GM06990 (cell line): ENCODE data around the gene RERE.

Source experiments
- DNase-seq: peaks from one replicate; pipeline ENCODE4 v3.0.0-alpha.2; 2011; ENCODE audit not compliant: insufficient read length; ENCODE audit errors: extremely low read depth
- H3K27me3 ChIP-seq: replicated peaks from 2 replicates; pipeline ENCODE4 v1.6.0; 2011; ENCODE audit warnings: low read length; ENCODE audit not compliant: control insufficient read depth, insufficient read depth
- H3K36me3 ChIP-seq: 2 replicates; pipeline ENCODE4 v1.5.1; 2011; ENCODE audit warnings: low read length; ENCODE audit not compliant: control insufficient read depth, insufficient read depth
- H3K4me3 ChIP-seq: replicated peaks from 2 replicates; pipeline ENCODE4 v1.5.1; 2011; ENCODE audit warnings: low read depth, mild to moderate bottlenecking, control low read depth, low read length
- TF ChIP-seq, protein P1 (sequence below): IDR thresholded peaks from 2 replicates; pipeline ENCODE4 v1.5.1; 2011; ENCODE audit warnings: low read length, control low read depth, mild to moderate bottlenecking, inconsistent platforms; ENCODE audit not compliant: insufficient read depth, poor library complexity, severe bottlenecking

Gene RERE

DNA sequence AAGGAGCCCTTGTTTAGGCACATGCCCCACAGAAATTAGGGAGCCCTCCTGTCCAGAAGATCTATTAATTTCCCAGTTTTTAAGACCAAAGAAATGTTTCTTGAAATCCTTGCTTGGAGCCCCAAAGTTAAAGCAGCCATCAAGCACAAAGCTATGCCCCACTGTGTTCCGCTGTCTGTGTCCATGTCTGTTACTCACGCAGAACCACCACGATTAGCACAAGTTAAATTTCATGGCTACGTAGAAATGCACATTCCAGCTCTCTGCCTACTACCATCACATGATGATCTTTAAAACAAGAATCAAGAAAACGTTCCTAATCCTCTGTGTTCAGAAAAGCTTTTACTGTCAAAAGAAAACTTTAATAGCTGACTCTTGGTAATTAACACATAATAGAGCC is 238.5 kb downstream of the RERE start:
- DNase-seq, result no peak
- Histone ChIP-seq H3K36me3 (no peaks in the 10 kb centered on the region), H3K4me3 (no peak overlapping the region), H3K27me3 (no peaks in the 10 kb centered on the region)
- TF ChIP-seq, protein P1, sequence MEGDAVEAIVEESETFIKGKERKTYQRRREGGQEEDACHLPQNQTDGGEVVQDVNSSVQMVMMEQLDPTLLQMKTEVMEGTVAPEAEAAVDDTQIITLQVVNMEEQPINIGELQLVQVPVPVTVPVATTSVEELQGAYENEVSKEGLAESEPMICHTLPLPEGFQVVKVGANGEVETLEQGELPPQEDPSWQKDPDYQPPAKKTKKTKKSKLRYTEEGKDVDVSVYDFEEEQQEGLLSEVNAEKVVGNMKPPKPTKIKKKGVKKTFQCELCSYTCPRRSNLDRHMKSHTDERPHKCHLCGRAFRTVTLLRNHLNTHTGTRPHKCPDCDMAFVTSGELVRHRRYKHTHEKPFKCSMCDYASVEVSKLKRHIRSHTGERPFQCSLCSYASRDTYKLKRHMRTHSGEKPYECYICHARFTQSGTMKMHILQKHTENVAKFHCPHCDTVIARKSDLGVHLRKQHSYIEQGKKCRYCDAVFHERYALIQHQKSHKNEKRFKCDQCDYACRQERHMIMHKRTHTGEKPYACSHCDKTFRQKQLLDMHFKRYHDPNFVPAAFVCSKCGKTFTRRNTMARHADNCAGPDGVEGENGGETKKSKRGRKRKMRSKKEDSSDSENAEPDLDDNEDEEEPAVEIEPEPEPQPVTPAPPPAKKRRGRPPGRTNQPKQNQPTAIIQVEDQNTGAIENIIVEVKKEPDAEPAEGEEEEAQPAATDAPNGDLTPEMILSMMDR, result no peak

- Histone ChIP-seq H3K4me3 (no peak overlapping the region), H3K36me3 (no peaks in the 10 kb centered on the region), H3K27me3 (no peaks in the 10 kb centered on the region)
- TF ChIP-seq, protein P1, result no peak
- DNase-seq, result no peak
Measured at GRCh38 chr1:8578132-8578877, 239.1 kb downstream of the RERE start.

DNA sequence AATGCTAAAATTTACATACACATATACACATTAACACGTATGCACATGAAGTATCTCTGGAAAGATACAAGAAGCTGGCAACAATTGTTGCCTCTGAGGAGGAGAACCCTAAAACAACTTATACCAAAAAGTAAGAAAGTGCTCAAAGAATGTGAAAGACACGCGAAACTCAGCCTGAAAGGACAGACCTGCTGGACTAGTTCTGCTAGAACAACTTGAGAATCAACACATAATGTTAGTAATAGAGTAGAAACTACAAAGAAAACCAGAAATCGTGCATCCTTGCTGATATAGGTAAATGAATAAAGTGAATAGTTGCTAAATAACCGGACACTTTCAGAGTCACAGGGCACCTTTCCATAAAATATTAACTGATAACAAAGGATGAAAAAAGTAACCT is 242.5 kb downstream of the RERE start:
- no peak for DNase-seq
- H3K4me3 ChIP-seq, result no peak overlapping the region
- no peaks in the 10 kb centered on the region for H3K36me3 ChIP-seq
- TF ChIP-seq, protein P1, result no peak
- H3K27me3 ChIP-seq, result no peaks in the 10 kb centered on the region

- TF ChIP-seq, protein P1, result no peak
Measured at GRCh38 chr1:8572106-8572505, 245.3 kb downstream of the RERE start.

GRCh38 chr1:8571200-8571984 is 246.0 kb downstream of the RERE start:
- no peak overlapping the region for H3K4me3 ChIP-seq
- no peaks in the 10 kb centered on the region for H3K27me3 ChIP-seq
- DNase-seq, result no peak
- H3K36me3 ChIP-seq, result no peaks in the 10 kb centered on the region
- TF ChIP-seq, protein P1, result peak; percentile 33

More at GRCh38 chr1:8572106-8572505, 245.3 kb downstream of the RERE start:
- DNase-seq, result no peak
- Histone ChIP-seq H3K4me3 (no peak overlapping the region), H3K27me3 (no peaks in the 10 kb centered on the region), H3K36me3 (no peaks in the 10 kb centered on the region)
